Parathyroid adenoma (tissue), 2 donors: Measurements from ENCODE around the gene GP1BA.

Experiments
- H2AFZ ChIP-seq: fragments of 300-600 bp; sonication (generic); one replicate; pipeline ENCODE4 v1.7.0; 2017; ENCODE audit warnings: antibody characterized with exemption, mild to moderate bottlenecking
- H3K27ac ChIP-seq: fragments of 300-600 bp; sonication (generic); one replicate; pipeline ENCODE4 v1.7.0; 2017
- H3K27me3 ChIP-seq: fragments of 300-600 bp; sonication (generic); one replicate; pipeline ENCODE4 v1.7.0; 2017; ENCODE audit warnings: low read length; ENCODE audit not compliant: control insufficient read depth, insufficient read depth
- H3K36me3 ChIP-seq: fragments of 300-600 bp; sonication (generic); one replicate; pipeline ENCODE4 v1.7.0; 2017; ENCODE audit warnings: low read length; ENCODE audit not compliant: control insufficient read depth, insufficient read depth
- H3K4me1 ChIP-seq: fragments of 300-600 bp; sonication (generic); one replicate; pipeline ENCODE4 v1.7.0; 2017; ENCODE audit warnings: control low read depth
- H3K4me2 ChIP-seq: fragments of 300-600 bp; sonication (generic); one replicate; pipeline ENCODE4 v1.7.0; 2017; ENCODE audit warnings: low read length
- H3K4me3 ChIP-seq: fragments of 300-600 bp; sonication (generic); one replicate; pipeline ENCODE4 v1.7.0; 2017; ENCODE audit warnings: low read depth, low read length
- H3K79me2 ChIP-seq: fragments of 300-600 bp; sonication (generic); one replicate; pipeline ENCODE4 v1.7.0; 2017; ENCODE audit warnings: control low read depth
- H3K9ac ChIP-seq: fragments of 300-600 bp; sonication (generic); one replicate; pipeline ENCODE4 v1.7.0; 2017; ENCODE audit warnings: mild to moderate bottlenecking
- H3K9me3 ChIP-seq: fragments of 300-600 bp; sonication (generic); one replicate; pipeline ENCODE4 v1.7.0; 2017; ENCODE audit warnings: low read length; ENCODE audit not compliant: control insufficient read depth
- CTCF ChIP-seq: fragments of 300-600 bp; sonication (generic); IDR thresholded peaks from one replicate; pipeline ENCODE4 v1.7.0; 2017; ENCODE audit warnings: antibody characterized with exemption, mild to moderate bottlenecking
- donor health status: primary hyperparathyroidism.

The GP1BA gene

GRCh38 chr17:4895121-4895520 is 37.0 kb upstream of the GP1BA start:
- no peak for TF ChIP-seq CTCF
- no peak overlapping the region for H3K27ac ChIP-seq
- H3K9me3 ChIP-seq, result no peaks in the 10 kb centered on the region
- no peaks in the 10 kb centered on the region for H3K36me3 ChIP-seq
- no peak overlapping the region for H3K4me2 ChIP-seq
- H3K4me1 ChIP-seq, result no peaks in the 10 kb centered on the region
- no peaks in the 10 kb centered on the region for H3K27me3 ChIP-seq
- no peak overlapping the region for H2AFZ ChIP-seq
- H3K9ac ChIP-seq, result no peak overlapping the region
- H3K4me3 ChIP-seq, result no peak overlapping the region
- no peaks in the 10 kb centered on the region for H3K79me2 ChIP-seq

GRCh38 chr17:4895657-4896331 is 36.3 kb upstream of the GP1BA start:
- no peaks in the 10 kb centered on the region for H3K9me3 ChIP-seq
- no peak overlapping the region for H2AFZ ChIP-seq
- no peaks in the 10 kb centered on the region for H3K79me2 ChIP-seq
- no peak overlapping the region for H3K9ac ChIP-seq
- H3K4me1 ChIP-seq, result no peaks in the 10 kb centered on the region
- H3K4me3 ChIP-seq, result no peak overlapping the region
- H3K4me2 ChIP-seq, result no peak overlapping the region
- H3K27me3 ChIP-seq, result no peaks in the 10 kb centered on the region
- H3K36me3 ChIP-seq, result no peaks in the 10 kb centered on the region
- H3K27ac ChIP-seq, result no peak overlapping the region
- TF ChIP-seq CTCF, result no peak

- Histone ChIP-seq H3K79me2 (no peaks in the 10 kb centered on the region), H3K4me2 (no peak overlapping the region), H3K36me3 (no peaks in the 10 kb centered on the region)
Measured at GRCh38 chr17:4896332-4897197, 35.5 kb upstream of the GP1BA start.

GRCh38 chr17:4897198-4897687 is 34.8 kb upstream of the GP1BA start:
- Histone ChIP-seq H3K79me2 (no peaks in the 10 kb centered on the region), H3K4me1 (no peaks in the 10 kb centered on the region), H3K36me3 (no peaks in the 10 kb centered on the region), H3K27me3 (no peaks in the 10 kb centered on the region), H2AFZ (no peak overlapping the region), H3K4me2 (no peak overlapping the region), H3K27ac (no peak overlapping the region), H3K4me3 (no peak overlapping the region), H3K9ac (no peak overlapping the region), H3K9me3 (no peaks in the 10 kb centered on the region)
- TF ChIP-seq CTCF, result no peak

More at GRCh38 chr17:4896332-4897197, 35.5 kb upstream of the GP1BA start:
- Histone ChIP-seq H3K4me3 (no peak overlapping the region), H3K4me1 (no peaks in the 10 kb centered on the region), H3K27ac (no peak overlapping the region), H2AFZ (no peak overlapping the region), H3K27me3 (no peaks in the 10 kb centered on the region), H3K9ac (no peak overlapping the region), H3K9me3 (no peaks in the 10 kb centered on the region)
- no peak for TF ChIP-seq CTCF
